Body of pancreas (tissue), 4 donors: ENCODE measurements around the gene HS6ST3. TPM values are rescaled to one million over a fixed set of nuclear protein-coding genes. Genes with fewer than 3 reads are reported as not detected.

Experiments used
- ATAC-seq: fragments of 150-250 bp; one replicate; pipeline ENCODE4 v1.9.1; 2016
- DNase-seq, 4 donors: peaks; one replicate each; pipeline ENCODE4 v3.0.0-alpha.2; 2019
- H3K27ac ChIP-seq, 4 donors: fragments of 200-600 bp; sonication (generic); 1 replicate in 3 of 4; 2 replicates in 1 of 4; pipeline versions ENCODE4 v1.5.1 to v1.6.1; 2016 to 2019; ENCODE audit warnings: mild to moderate bottlenecking in 1 of 4, mixed read lengths in 1 of 4, moderate library complexity in 1 of 4
- H3K27me3 ChIP-seq, 2 donors: fragments of 200-600 bp; sonication (generic); one replicate each; pipeline ENCODE4 v1.6.0; 2016; ENCODE audit warnings: mild to moderate bottlenecking in 1 of 2
- H3K36me3 ChIP-seq, 2 donors: fragments of 200-600 bp; sonication (generic); replicated peaks in 1 of 2; 2 replicates each; pipeline ENCODE4 v1.5.1; 2016; ENCODE audit warnings: low read depth in 2 of 2; ENCODE audit not compliant: insufficient read depth in 1 of 2
- H3K4me1 ChIP-seq: fragments of 200-600 bp; sonication (generic); one replicate; pipeline ENCODE4 v1.6.0; 2016
- H3K4me3 ChIP-seq, 2 donors: fragments of 200-600 bp; sonication (generic); 1 replicate in 1 of 2; 2 replicates in 1 of 2; pipeline ENCODE4 v1.5.1; 2016 to 2019
- H3K9me3 ChIP-seq, 3 donors: fragments of 200-600 bp; sonication (generic); 1 replicate in 2 of 3; 2 replicates in 1 of 3; pipeline ENCODE4 v1.5.1; 2016
- CTCF ChIP-seq, 7 experiments: fragments of 450-650 bp in 4 of 7; fragments of 200-600 bp in 3 of 7; sonication (generic) in 3 of 7; IDR thresholded peaks; one replicate each; pipeline ENCODE4 v1.5.1; 2016 to 2019; ENCODE audit warnings: antibody characterized with exemption in 7 of 7
- POLR2A ChIP-seq, 3 donors: fragments of 450-650 bp; IDR thresholded peaks; one replicate each; pipeline ENCODE4 v1.6.1; 2016; ENCODE audit warnings: antibody characterized with exemption in 3 of 3, mild to moderate bottlenecking in 2 of 3
- WGBS, 2 donors: methylation state at CpG; one replicate each; pipeline ENCODE4 v1.1.5; 2017; 5-methylcytosine and 5-hydroxymethylcytosine counted together
- intact Hi-C: fragments of 100-400 bp; cut with DNase I; formaldehyde crosslinking; loops from one replicate; pipeline ENCODE4 v1.15.1; 2023
- total RNA-seq, 2 donors: library from RNA; depleted of rRNA; stranded (reverse); fragments of >200 nt; gene quantifications; one replicate each; pipeline ENCODE4 v1.1.0, GENCODE V29; 2016

Gene HS6ST3
- total RNA-seq, 2 donors from 2014 or later: 1.3 to 2.3 TPM

- TF ChIP-seq CTCF (IDR thresholded peaks at IDR 0.05): no peak
- no peak overlapping the region for H3K27ac ChIP-seq
- intact Hi-C loops: no loop called here
- no peak overlapping the region for H3K4me3 ChIP-seq
- peaks cover 0 to 5% (median 0%) of the 10 kb centered on the region in 3 donors for H3K9me3 ChIP-seq
- ATAC-seq (no peak), DNase-seq (no peak)
- H3K27me3 ChIP-seq: no peaks in the 10 kb centered on the region
- H3K36me3 ChIP-seq: no peaks in the 10 kb centered on the region
- no peaks in the 10 kb centered on the region for H3K4me1 ChIP-seq
Measured at GRCh38 chr13:96779691-96780090, 689.8 kb downstream of the HS6ST3 start.

- intact Hi-C loops: no loop called here
- WGBS, 2 donors: 77 to 84% methylated on average over 3 of the region's 3 CpGs
- Histone ChIP-seq H3K9me3 (peaks cover 0 to 5% (median 0%) of the 10 kb centered on the region in 3 donors), H3K27ac (no peak overlapping the region), H3K27me3 (no peaks in the 10 kb centered on the region), H3K36me3 (no peaks in the 10 kb centered on the region), H3K4me3 (no peak overlapping the region), H3K4me1 (no peaks in the 10 kb centered on the region)
- DNase-seq: no peak
- TF ChIP-seq POLR2A (IDR thresholded peaks at IDR 0.05) (no peak), CTCF (IDR thresholded peaks at IDR 0.05) (no peak)
- ATAC-seq: no peak
Measured at GRCh38 chr13:96780105-96780504, 690.2 kb downstream of the HS6ST3 start.

GRCh38 chr13:96781141-96781540 is 691.2 kb downstream of the HS6ST3 start:
- TF ChIP-seq POLR2A (IDR thresholded peaks at IDR 0.05) (no peak), CTCF (IDR thresholded peaks at IDR 0.05) (no peak)
- intact Hi-C loops: no loop called here

GRCh38 chr13:96782186-96782585 is 692.3 kb downstream of the HS6ST3 start:
- intact Hi-C loops: no loop called here
- H3K4me3 ChIP-seq: no peak overlapping the region
- H3K4me1 ChIP-seq: no peaks in the 10 kb centered on the region
- WGBS, 2 donors: 85 to 86% methylated on average over 5 of the region's 5 CpGs
- no peak overlapping the region for H3K27ac ChIP-seq
- no peaks in the 10 kb centered on the region for H3K27me3 ChIP-seq
- H3K36me3 ChIP-seq: no peaks in the 10 kb centered on the region
- TF ChIP-seq POLR2A (IDR thresholded peaks at IDR 0.05) (no peak), CTCF (IDR thresholded peaks at IDR 0.05) (no peak)
- DNase-seq (no peak), ATAC-seq (no peak)
- H3K9me3 ChIP-seq: peaks cover 0 to 5% (median 0%) of the 10 kb centered on the region in 3 donors

More at GRCh38 chr13:96781141-96781540, 691.2 kb downstream of the HS6ST3 start:
- ATAC-seq: no peak
- no peaks in the 10 kb centered on the region for H3K36me3 ChIP-seq
- no peak overlapping the region for H3K4me3 ChIP-seq
- no peaks in the 10 kb centered on the region for H3K27me3 ChIP-seq
- peaks cover 0 to 5% (median 0%) of the 10 kb centered on the region in 3 donors for H3K9me3 ChIP-seq
- H3K4me1 ChIP-seq: no peaks in the 10 kb centered on the region
- no peak overlapping the region for H3K27ac ChIP-seq
- WGBS, 2 donors: 35 to 51% methylated on average over 4 of the region's 4 CpGs
- no peak for DNase-seq

- ATAC-seq (no peak), DNase-seq (no peak)
- no peaks in the 10 kb centered on the region for H3K27me3 ChIP-seq
- TF ChIP-seq CTCF (IDR thresholded peaks at IDR 0.05): no peak
- TF ChIP-seq POLR2A (IDR thresholded peaks at IDR 0.05): no peak
- 85 to 96% methylated on average over 2 of the region's 2 CpGs for WGBS, 2 donors
- no peak overlapping the region for H3K27ac ChIP-seq
- intact Hi-C loops: no loop called here
- no peaks in the 10 kb centered on the region for H3K4me1 ChIP-seq
- H3K9me3 ChIP-seq: no peaks in the 10 kb centered on the region
- no peak overlapping the region for H3K4me3 ChIP-seq
- no peaks in the 10 kb centered on the region for H3K36me3 ChIP-seq
Measured at GRCh38 chr13:96783057-96783456, 693.1 kb downstream of the HS6ST3 start.
